Stimulated activated effector memory CD8-positive, alpha-beta T cell treated with anti-CD3 and anti-CD28 coated beads, Interleukin-12 subunit alpha, Interleukin-12 subunit beta, amount 100 ng/mL, for 72 hours (primary cell): ENCODE measurements around the gene RNF115.
"Not testable (repeated sequence)": the region's sequence is repeated elsewhere in the genome, so short reads cannot be mapped to it uniquely, and the experiment has no call there.

Experiments
- ATAC-seq: fragments of 150-1000 bp; cut with Tn5 transposase; 2 replicates; pipeline ENCODE4 v1.10.0; 2021
- DNase-seq, 2 donors: peaks; one replicate each; pipeline ENCODE4 v3.0.0; 2021 to 2022; ENCODE audit warnings: low spot score in 2 of 2
- H3K27ac Mint-ChIP-seq: one replicate; pipeline ENCODE4 v1.8.0; 2022; ENCODE audit warnings: mild to moderate bottlenecking, mixed read lengths
- H3K36me3 Mint-ChIP-seq: one replicate; pipeline ENCODE4 v1.8.0; 2022; ENCODE audit warnings: mild to moderate bottlenecking, mixed read lengths
- H3K4me1 Mint-ChIP-seq: one replicate; pipeline ENCODE4 v1.8.0; 2022; ENCODE audit warnings: mixed read lengths
- H3K4me3 Mint-ChIP-seq: one replicate; pipeline ENCODE4 v1.8.0; 2022; ENCODE audit warnings: mild to moderate bottlenecking, mixed read lengths
- H3K9me3 Mint-ChIP-seq: one replicate; pipeline ENCODE4 v1.8.0; 2022; ENCODE audit warnings: mixed read lengths

RNF115 gene

DNA sequence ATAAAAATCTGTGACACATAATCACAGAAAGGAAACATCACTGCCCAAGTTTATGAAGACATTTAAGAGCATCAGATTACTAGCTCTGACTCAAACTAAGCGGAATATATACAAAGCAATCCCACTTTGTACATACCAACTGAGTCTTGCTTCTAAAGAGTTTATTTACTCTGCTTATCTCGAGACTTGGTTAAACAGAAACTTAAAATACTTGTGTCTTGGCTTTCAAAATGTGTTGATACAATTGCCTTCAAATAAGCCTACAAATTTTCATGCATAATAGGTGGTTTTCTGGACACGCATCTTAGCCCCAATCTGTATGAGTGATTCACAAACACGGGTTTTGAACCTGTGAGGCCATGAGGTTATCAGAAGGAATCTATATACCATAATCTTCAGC lies 83.6 kb downstream of the RNF115 start:
- Mint-ChIP-seq H3K4me3 (no peak overlapping the region), H3K9me3 (no peaks in the 10 kb centered on the region), H3K27ac (no peak overlapping the region), H3K4me1 (no peaks in the 10 kb centered on the region), H3K36me3 (peaks cover 38% of the 10 kb centered on the region)
- no peak for ATAC-seq
- DNase-seq, result no peak

DNA sequence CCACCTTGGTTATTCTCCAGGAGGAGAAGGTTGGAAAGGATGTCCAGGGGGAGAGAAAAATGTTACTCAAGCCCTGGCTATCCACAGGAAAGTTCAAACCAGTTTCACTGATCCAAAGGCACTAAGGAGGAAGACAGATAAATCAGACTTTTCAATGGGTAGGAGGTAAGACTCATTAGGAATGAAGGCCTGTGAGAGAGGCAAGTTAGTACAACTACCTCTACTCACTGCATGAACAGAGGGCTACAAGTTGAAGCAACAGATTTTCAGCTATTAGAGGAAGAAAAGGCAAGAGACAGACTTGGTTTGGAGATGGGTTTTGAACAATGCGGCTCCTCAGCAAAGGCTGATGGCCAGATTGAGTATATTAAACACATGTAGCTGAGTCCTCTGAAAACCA lies 87.7 kb downstream of the RNF115 start:
- Mint-ChIP-seq H3K27ac (no peak overlapping the region), H3K4me3 (no peak overlapping the region), H3K36me3 (no peaks in the 10 kb centered on the region), H3K9me3 (no peaks in the 10 kb centered on the region), H3K4me1 (no peaks in the 10 kb centered on the region)
- no peak for ATAC-seq
- no peak for DNase-seq

DNA sequence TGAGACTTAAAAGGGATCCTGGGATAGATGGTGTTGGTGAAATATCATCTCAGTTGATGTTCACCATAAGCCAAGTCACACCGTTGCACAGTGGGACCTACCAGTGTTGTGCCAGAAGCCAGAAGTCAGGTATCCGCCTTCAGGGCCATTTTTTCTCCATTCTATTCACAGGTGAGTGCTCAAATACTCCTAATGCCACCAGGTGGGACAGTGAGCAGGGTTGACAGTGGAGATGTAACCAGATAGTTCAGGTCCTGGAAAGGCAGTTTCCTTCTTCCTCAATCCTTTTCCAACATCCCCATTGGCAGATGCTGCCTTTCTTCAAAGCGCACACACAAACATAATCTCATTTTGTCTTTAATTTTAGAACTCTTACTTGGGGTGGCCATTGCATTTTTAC lies 93.0 kb downstream of the RNF115 start:
- ATAC-seq (no peak), DNase-seq (no peak)
- H3K36me3 Mint-ChIP-seq, result no peaks in the 10 kb centered on the region
- H3K9me3 Mint-ChIP-seq, result no peaks in the 10 kb centered on the region
- H3K27ac Mint-ChIP-seq, result no peak overlapping the region
- H3K4me3 Mint-ChIP-seq, result no peak overlapping the region
- H3K4me1 Mint-ChIP-seq, result no peaks in the 10 kb centered on the region

DNA sequence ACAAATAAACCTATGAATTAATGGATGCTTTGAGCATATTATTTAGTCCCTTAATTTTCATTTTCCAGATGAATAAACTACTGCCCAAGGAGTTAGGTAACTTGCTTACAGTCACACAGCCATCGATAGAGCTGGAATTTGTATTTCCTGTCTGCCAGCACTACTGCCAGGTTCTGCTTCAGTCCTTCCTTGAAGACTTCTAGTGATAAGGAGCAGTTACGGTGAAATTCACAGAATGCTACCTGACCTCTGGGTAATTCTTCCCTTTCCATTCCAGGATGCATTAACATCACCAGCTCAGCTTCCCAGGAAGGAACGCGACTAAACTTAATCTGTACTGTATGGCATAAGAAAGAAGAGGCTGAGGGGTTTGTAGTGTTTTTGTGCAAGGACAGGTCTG lies 93.4 kb downstream of the RNF115 start:
- Mint-ChIP-seq H3K4me3 (no peak overlapping the region), H3K4me1 (no peaks in the 10 kb centered on the region), H3K9me3 (no peaks in the 10 kb centered on the region), H3K36me3 (no peaks in the 10 kb centered on the region), H3K27ac (no peak overlapping the region)
- DNase-seq (no peak), ATAC-seq (no peak)

DNA sequence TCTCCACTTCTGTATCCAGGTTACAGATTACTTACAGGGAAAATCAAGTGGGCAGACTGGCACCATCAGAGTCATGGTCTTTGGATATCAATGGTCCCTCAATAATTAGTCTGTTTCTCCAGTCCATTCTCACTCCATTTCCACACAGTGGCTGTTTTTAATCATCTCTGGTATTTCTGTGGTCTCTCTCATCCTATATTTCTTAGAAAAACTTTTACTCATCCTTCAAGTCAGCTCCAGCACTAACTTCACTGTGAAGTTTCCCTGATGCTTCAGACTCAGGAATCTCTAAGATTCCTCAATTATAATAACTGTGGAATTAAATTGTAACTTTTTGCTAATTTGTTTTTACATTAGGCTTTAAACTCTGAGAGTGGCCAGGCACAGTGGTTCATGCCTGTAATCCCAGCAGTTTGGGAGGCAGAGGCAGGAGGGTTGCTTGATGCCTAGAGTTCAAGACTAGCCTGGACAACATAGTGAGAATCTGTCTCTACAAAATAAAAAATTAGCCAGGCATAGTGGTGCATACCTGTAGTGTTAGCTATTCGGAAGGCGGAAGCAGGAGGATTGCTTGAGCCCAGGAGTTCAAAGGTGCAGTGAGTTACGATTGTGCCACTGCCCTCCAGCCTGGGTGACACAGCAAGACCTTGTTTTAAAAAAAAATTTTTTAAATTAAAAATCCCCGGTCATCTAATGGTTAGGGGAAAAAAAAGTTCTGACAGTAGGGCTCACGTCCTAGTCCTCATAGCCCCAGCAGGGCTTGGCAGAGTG lies 94.0 kb downstream of the RNF115 start:
- Mint-ChIP-seq H3K4me1 (no peaks in the 10 kb centered on the region), H3K27ac (no peak overlapping the region), H3K9me3 (no peaks in the 10 kb centered on the region), H3K4me3 (no peak overlapping the region), H3K36me3 (no peaks in the 10 kb centered on the region)
- no peak for DNase-seq
- no peak for ATAC-seq

DNA sequence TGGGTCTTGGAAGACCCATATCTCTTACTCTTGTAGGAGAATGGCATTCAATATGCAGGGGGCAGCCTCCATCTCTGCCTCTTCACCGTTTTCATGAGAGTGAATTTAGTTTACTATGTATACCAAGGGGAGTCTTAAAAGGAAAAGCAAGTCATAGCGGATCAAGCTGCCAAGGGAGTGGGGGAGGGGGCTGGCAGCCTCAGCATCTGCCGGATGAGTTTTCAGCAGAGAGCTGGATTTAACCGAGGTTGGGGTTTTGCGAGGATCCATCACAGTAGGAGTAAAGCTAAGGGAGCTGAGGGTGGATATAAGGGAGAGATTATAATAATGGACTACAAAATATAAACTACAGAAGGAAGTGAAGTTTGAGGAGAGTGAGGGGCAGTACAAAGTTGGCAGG lies 94.7 kb downstream of the RNF115 start:
- Mint-ChIP-seq H3K4me1 (no peaks in the 10 kb centered on the region), H3K27ac (no peak overlapping the region), H3K9me3 (no peaks in the 10 kb centered on the region), H3K4me3 (no peak overlapping the region), H3K36me3 (no peaks in the 10 kb centered on the region)
- no peak for ATAC-seq
- no peak for DNase-seq

DNA sequence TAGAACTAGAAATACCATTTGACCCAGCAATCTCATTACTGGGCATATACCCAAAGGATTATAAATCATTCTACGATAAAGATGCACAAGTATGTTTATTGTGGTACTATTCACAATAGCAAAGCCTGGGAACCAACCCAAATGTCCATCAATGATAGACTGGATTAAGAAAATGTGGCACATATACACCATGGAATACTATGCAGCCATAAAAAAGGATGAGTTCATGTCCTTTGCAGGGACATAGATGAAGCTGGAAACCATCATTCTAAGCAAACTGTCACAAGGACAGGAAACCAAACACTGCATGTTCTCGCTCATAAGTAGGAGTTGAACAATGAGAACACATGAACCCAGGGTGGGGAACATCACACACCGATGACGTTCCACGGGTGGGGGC lies 97.7 kb downstream of the RNF115 start:
- not testable (repeated sequence) for H3K36me3 Mint-ChIP-seq, H3K27ac Mint-ChIP-seq, H3K4me3 Mint-ChIP-seq, ATAC-seq, H3K9me3 Mint-ChIP-seq, DNase-seq
- H3K4me1 Mint-ChIP-seq, result peaks cover 11% of the 10 kb centered on the region

DNA sequence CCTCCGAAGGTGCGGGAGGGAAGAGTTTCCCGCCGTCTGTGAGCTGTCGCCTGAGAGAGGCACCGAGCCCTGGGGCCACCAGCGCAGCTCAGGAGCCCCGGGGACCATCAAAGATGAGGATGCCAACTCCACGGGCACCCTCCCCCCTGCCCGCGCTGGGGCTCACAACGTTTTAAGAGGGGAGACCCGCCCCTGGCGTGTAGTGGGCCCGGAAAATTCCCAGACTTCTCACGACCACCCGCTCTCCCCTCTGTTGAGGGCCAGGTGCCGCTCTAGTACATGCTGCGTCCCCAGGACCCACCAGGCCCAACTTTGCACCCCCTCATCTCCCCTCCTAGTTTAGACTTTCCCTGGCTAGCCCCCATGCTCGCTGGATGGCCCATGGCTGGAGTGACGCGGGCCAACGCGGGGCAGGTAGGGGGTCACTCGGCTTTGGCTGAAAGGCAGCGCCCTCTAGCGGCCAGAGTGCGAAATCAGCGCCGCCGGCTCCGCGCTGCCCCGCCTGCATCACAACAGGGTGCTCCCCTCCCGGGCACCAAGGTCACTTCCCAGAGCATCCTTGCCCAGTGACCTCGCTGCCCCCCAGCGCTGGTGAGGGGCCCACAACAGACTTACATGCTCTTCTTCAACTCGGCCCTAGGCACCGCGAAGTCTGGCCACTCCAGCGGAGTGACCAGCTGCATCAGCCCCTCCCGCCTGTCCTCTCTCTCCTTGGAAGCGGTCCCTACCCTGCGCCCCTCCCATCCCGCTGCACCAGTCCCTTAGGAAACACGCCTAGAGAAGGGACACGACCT lies 102.8 kb downstream of the RNF115 start:
- peaks cover 56% of the 10 kb centered on the region for H3K4me1 Mint-ChIP-seq
- peak; percentile 80 to 90 for DNase-seq
- peaks cover 4% of the 10 kb centered on the region for H3K36me3 Mint-ChIP-seq
- H3K27ac Mint-ChIP-seq, result peak overlapping the region; percentile 77
- no peaks in the 10 kb centered on the region for H3K9me3 Mint-ChIP-seq
- H3K4me3 Mint-ChIP-seq, result peak overlapping the region; percentile 75
- ATAC-seq, result peak; percentile 77

DNA sequence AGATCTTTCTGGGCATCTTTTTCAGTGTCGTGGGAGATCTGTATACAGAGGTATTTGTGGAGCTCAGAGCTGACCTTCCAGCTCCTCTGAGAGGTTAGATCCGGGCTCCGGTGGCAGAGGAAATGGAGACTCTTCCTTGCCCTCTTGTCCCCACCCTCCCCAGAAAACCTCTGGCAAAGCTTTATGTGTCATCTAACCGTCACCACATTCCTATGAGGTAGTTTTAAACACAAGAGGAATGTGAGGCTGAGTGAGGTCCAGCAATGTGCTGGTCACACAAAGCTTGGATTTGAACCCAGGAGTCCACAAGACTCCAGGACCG lies 103.4 kb downstream of the RNF115 start:
- Mint-ChIP-seq H3K9me3 (no peaks in the 10 kb centered on the region), H3K4me3 (peak overlapping the region; percentile 75), H3K27ac (no peak overlapping the region), H3K36me3 (peaks cover 4% of the 10 kb centered on the region), H3K4me1 (peaks cover 56% of the 10 kb centered on the region)
- ATAC-seq, result no peak
- no peak for DNase-seq

DNA sequence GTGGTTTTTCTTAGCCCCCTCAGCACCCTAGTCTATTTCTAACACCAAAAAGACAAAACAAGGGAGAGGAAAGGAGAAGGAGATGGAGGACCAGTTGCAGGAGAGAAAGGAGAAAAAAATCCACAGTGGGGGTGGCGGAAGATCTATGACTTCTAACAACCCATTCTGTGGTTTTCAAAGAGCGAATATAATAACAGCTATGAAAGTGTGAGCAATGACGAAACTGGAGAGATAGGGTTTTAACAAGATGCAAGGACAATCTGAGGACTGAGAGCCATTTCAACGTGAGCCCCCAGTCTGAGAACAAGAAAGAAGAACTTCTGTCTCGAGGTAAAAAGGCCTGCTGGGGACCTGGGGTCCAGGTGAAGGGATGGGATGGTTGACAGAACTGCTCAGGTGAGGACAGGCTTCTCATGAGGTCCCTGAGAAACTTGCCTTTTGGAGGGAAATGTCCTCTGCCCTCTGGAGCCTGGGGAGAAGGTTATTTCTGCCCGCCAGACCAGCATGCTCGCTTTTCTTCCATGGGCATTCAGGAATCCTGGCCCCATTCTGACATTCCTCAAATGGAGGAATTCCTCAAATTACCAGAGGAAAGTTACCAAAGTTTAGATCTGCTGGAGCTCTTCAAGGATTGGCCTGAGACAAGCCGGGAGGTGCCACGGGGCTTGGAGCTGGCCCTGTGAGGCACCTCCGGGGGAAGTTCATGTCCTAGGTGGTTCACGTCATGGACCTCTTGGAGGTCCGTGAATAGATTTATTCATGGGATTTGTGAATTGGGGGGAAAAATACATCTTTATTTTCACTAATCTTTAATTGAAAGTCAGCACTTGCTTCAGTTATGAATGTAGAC lies 104.4 kb downstream of the RNF115 start, which contains the start of gene CD160:
Gene CD160 (plus strand): TSS at position 270 of the 850 bp plus-strand sequence. CDS start 8,829 bp downstream, outside the sequence.
- Mint-ChIP-seq H3K4me3 (peak within 1 kb of the TSS; percentile 75), H3K36me3 (peaks cover 4% of the 10 kb centered on the region), H3K9me3 (no peaks in the 10 kb centered on the region), H3K4me1 (peaks cover 56% of the 10 kb centered on the region), H3K27ac (no peak within 1 kb of the TSS)
- DNase-seq (peak in 1 of 2 donors; percentile 58), ATAC-seq (peak; percentile 80)

DNA sequence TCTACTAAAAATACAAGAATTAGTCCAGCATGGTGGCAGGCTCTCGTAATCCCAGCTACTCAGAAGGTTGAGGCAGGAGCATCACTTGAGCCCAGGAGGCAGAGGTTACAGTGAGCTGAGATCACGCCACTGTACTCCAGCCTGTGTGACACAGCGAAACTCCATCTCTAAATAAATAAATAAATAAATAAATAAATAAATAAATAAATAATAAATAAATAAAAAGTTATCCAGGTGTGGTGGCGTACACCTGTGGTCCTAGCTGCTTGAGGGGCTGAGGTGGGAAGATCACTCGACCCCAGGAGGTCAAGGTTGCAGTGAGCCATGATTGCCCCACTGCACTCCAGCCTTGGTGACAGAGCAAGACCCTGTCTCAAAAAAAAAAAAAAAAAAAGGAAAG lies 105.4 kb downstream of the RNF115 start:
- H3K4me1 Mint-ChIP-seq, result peaks cover 56% of the 10 kb centered on the region
- not testable (repeated sequence) for H3K36me3 Mint-ChIP-seq, H3K27ac Mint-ChIP-seq, ATAC-seq, H3K9me3 Mint-ChIP-seq, DNase-seq, H3K4me3 Mint-ChIP-seq

DNA sequence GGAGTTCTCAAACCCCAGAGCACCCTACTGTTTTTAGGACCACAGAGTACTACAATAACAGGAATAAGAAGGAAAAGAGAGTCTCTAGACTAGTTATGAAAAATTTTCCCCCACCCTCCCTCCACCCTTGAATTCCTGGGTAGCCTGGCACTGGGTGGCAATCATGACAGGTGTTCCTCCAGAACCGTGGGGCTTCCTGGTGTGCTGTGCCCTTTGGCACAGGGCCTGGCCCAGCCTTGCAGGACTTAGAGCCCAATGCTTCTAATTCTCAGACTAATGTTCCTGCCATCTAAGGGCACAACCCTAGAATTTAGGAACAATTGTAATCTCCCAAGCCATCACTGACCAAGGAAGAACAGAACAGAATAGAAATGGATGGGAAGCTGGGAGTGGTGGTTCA lies 106.1 kb downstream of the RNF115 start:
- peaks cover 56% of the 10 kb centered on the region for H3K4me1 Mint-ChIP-seq
- H3K27ac Mint-ChIP-seq, result no peak overlapping the region
- no peak for ATAC-seq
- no peak for DNase-seq
- H3K4me3 Mint-ChIP-seq, result no peak overlapping the region
- peaks cover 4% of the 10 kb centered on the region for H3K36me3 Mint-ChIP-seq
- no peaks in the 10 kb centered on the region for H3K9me3 Mint-ChIP-seq

DNA sequence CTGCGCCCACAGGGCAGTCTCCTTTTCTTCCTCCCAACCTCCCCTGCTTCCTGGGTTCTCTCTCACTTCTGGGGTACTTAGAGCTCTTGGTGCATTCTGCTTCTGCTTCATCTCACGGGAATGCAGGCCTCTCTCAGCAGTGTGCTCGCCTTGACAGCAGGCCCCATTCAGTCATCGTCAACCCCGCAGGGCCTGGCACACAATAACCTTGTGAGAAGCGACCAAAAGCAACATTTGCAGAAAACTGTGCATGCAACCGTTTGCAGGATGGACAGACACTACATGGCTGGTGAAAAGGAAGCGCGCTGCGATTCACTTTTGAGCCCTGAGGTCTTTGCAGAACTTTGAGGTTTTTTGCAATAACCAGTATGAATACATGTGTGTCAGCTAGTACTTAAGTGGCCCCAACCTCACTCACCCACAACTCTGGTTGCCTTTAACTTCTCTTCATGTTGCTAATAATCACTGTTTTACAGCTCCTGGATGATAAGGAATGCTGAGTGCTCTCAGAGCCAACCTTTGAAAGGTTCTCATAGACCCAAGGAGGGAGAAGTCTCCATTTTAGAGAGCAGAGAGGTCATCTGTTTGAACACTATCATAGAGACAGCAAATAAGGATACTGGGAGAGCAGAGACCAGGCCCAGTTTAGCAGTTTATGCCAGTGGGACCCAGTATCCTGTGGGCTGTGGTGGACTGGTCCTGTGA lies 107.1 kb downstream of the RNF115 start:
- DNase-seq (peak in 1 of 2 donors; percentile 64), ATAC-seq (peak; percentile 63)
- Mint-ChIP-seq H3K27ac (no peak overlapping the region), H3K9me3 (no peaks in the 10 kb centered on the region), H3K4me3 (no peak overlapping the region), H3K36me3 (peaks cover 3% of the 10 kb centered on the region), H3K4me1 (peaks cover 51% of the 10 kb centered on the region)

DNA sequence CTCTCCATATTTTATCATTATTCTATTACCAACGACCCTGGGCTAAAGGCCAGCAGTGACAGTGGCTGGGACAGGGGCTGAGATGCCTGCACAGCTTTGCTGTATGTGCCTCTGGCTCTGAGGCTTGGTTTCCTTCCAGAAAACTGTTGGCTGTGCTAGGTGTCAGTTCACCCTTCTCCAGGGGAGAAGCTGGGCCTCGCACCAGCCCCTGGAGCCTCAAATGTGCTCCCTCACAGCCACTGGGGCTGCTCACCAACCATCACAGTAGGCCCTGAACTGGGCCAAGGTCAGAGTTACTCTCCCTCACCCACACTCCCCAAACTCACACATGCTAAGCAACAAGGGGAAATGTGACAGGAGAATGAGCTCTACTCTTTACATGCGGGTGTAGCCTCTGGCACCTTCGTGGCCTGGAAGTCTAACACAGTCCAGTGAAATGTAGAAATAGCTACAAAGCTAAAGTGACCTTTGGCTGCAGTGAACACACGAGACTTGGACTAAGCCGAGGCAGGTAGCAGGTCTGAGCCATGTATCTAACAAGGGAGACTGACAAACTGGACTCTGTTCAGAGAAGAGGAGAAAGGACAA lies 109.3 kb downstream of the RNF115 start:
- H3K4me3 Mint-ChIP-seq, result no peak overlapping the region
- H3K9me3 Mint-ChIP-seq, result no peaks in the 10 kb centered on the region
- H3K27ac Mint-ChIP-seq, result no peak overlapping the region
- DNase-seq (no peak), ATAC-seq (no peak)
- peaks cover 30% of the 10 kb centered on the region for H3K4me1 Mint-ChIP-seq
- H3K36me3 Mint-ChIP-seq, result no peaks in the 10 kb centered on the region
